HEK293 (cell line): ENCODE data around the gene MTRF1L.

Source experiments
- CTCF ChIA-PET: fragments of 350-600 bp; formaldehyde crosslinking; extraction: SDS; loops from one replicate; lab custom pipeline; 2021; ENCODE audit warnings: antibody characterized with exemption; lab: Yijun Ruan, JAX
- POLR2A ChIA-PET: fragments of 300-600 bp; formaldehyde crosslinking; extraction: SDS; loops from one replicate; lab custom pipeline; 2020; ENCODE audit warnings: antibody characterized with exemption, inconsistent platforms; lab: Yijun Ruan, JAX
- H3K27ac ChIP-seq: fragments of 200-500 bp; sonication (Bioruptor generic); 2 replicates; pipeline ENCODE4 v1.5.1; 2014; ENCODE audit warnings: low read depth, low read length, control low read depth, inconsistent platforms; ENCODE audit errors: extremely low read depth
- H3K36me3 ChIP-seq, 2 experiments: fragments of 200-500 bp in 1 of 2; sonication (Bioruptor generic) in 1 of 2; 1 replicate in 1 of 2; 2 replicates in 1 of 2; pipeline ENCODE4 v1.5.1; 2014 to 2017; ENCODE audit warnings: inconsistent platforms in 2 of 2, low read length in 2 of 2; ENCODE audit not compliant: control insufficient read depth in 2 of 2, insufficient read depth in 1 of 2
- H3K4me1 ChIP-seq: fragments of 200-500 bp; sonication (Bioruptor generic); 2 replicates; pipeline ENCODE4 v1.5.1; 2014; ENCODE audit warnings: mild to moderate bottlenecking, low read length, inconsistent platforms; ENCODE audit not compliant: control insufficient read depth, insufficient read depth
- H3K4me3 ChIP-seq: 2 replicates; pipeline ENCODE4 v1.5.1; 2011; ENCODE audit warnings: low read depth, mild to moderate bottlenecking, control low read depth, low read length, moderate library complexity
- H3K9me3 ChIP-seq: fragments of 200-500 bp; sonication (Bioruptor generic); 2 replicates; pipeline ENCODE4 v1.5.1; 2014; ENCODE audit warnings: low read depth, low read length, inconsistent platforms; ENCODE audit not compliant: control insufficient read depth, insufficient read depth
- INSM2 ChIP-seq: fragments of 450-650 bp; formaldehyde crosslinking; IDR thresholded peaks from 2 replicates; pipeline ENCODE4 v1.5.1; 2016; ENCODE audit warnings: missing biosample characterization, missing genetic modification characterization
- KLF1 ChIP-seq: fragments of 450-650 bp; formaldehyde crosslinking; IDR thresholded peaks from 2 replicates; pipeline ENCODE4 v1.5.1; 2016; ENCODE audit warnings: missing biosample characterization, missing genetic modification characterization
- PBX3 ChIP-seq: sonication (generic); formaldehyde crosslinking; IDR thresholded peaks from 2 replicates; pipeline ENCODE4 v1.8.1; 2022; ENCODE audit warnings: mild to moderate bottlenecking, moderate library complexity, missing genetic modification reagents
- ZFP3 ChIP-seq: fragments of 450-650 bp; formaldehyde crosslinking; IDR thresholded peaks from 2 replicates; pipeline ENCODE4 v1.5.1; 2016; ENCODE audit warnings: low read depth, missing biosample characterization, missing genetic modification characterization
- ZNF114 ChIP-seq: fragments of 450-650 bp; formaldehyde crosslinking; IDR thresholded peaks from 2 replicates; pipeline ENCODE4 v1.5.0; 2017; ENCODE audit warnings: missing biosample characterization, missing genetic modification characterization
- ZNF138 ChIP-seq: fragments of 450-650 bp; formaldehyde crosslinking; IDR thresholded peaks from 2 replicates; pipeline ENCODE4 v1.5.1; 2016; ENCODE audit warnings: missing biosample characterization, missing genetic modification characterization, borderline replicate concordance
- ZNF140 ChIP-seq: fragments of 450-650 bp; formaldehyde crosslinking; IDR thresholded peaks from 2 replicates; pipeline ENCODE4 v1.5.1; 2016; ENCODE audit warnings: missing biosample characterization, missing genetic modification characterization
- ZNF157 ChIP-seq: fragments of 450-650 bp; formaldehyde crosslinking; IDR thresholded peaks from 2 replicates; pipeline ENCODE4 v1.5.1; 2016; ENCODE audit warnings: missing biosample characterization, missing genetic modification characterization
- ZNF24 ChIP-seq: fragments of 450-650 bp; formaldehyde crosslinking; IDR thresholded peaks from 2 replicates; pipeline ENCODE4 v1.5.1; 2016; ENCODE audit warnings: missing biosample characterization, missing genetic modification characterization
- ZNF280C ChIP-seq: fragments of 450-650 bp; formaldehyde crosslinking; IDR thresholded peaks from 2 replicates; pipeline ENCODE4 v1.5.1; 2016; ENCODE audit warnings: missing biosample characterization, missing genetic modification characterization
- ZNF362 ChIP-seq: fragments of 450-650 bp; formaldehyde crosslinking; IDR thresholded peaks from 2 replicates; pipeline ENCODE4 v1.5.1; 2016; ENCODE audit warnings: missing biosample characterization, missing genetic modification characterization
- ZNF426 ChIP-seq: fragments of 450-650 bp; formaldehyde crosslinking; IDR thresholded peaks from 2 replicates; pipeline ENCODE4 v1.5.1; 2017; ENCODE audit warnings: missing biosample characterization, missing genetic modification characterization, mild to moderate bottlenecking, inconsistent platforms, moderate library complexity
- ZNF488 ChIP-seq: fragments of 450-650 bp; formaldehyde crosslinking; IDR thresholded peaks from 2 replicates; pipeline ENCODE4 v1.5.1; 2016; ENCODE audit warnings: missing biosample characterization, missing genetic modification characterization
- ZNF501 ChIP-seq: fragments of 450-650 bp; formaldehyde crosslinking; IDR thresholded peaks from 2 replicates; pipeline ENCODE4 v1.5.1; 2016; ENCODE audit warnings: missing biosample characterization, missing genetic modification characterization
- ZNF549 ChIP-seq: fragments of 450-650 bp; IDR thresholded peaks from 2 replicates; pipeline ENCODE4 v1.5.1; 2018; ENCODE audit warnings: missing biosample characterization, missing genetic modification characterization, mild to moderate bottlenecking, inconsistent platforms, moderate library complexity
- ZNF610 ChIP-seq: fragments of 450-650 bp; formaldehyde crosslinking; IDR thresholded peaks from 2 replicates; pipeline ENCODE4 v1.5.1; 2016; ENCODE audit warnings: missing biosample characterization, missing genetic modification characterization, borderline replicate concordance
- ZNF639 ChIP-seq: fragments of 450-650 bp; formaldehyde crosslinking; IDR thresholded peaks from 2 replicates; pipeline ENCODE4 v1.5.1; 2016; ENCODE audit warnings: missing biosample characterization, missing genetic modification characterization
- ZNF776 ChIP-seq: fragments of 450-650 bp; formaldehyde crosslinking; IDR thresholded peaks from 2 replicates; pipeline ENCODE4 v1.5.0; 2017; ENCODE audit warnings: missing biosample characterization, missing genetic modification characterization, borderline replicate concordance
- ZNF792 ChIP-seq: fragments of 450-650 bp; formaldehyde crosslinking; IDR thresholded peaks from 2 replicates; pipeline ENCODE4 v1.5.1; 2016; ENCODE audit warnings: missing biosample characterization, missing genetic modification characterization
- ZSCAN23 ChIP-seq: fragments of 450-650 bp; formaldehyde crosslinking; IDR thresholded peaks from 2 replicates; pipeline ENCODE4 v1.5.1; 2016; ENCODE audit warnings: missing biosample characterization, missing genetic modification characterization
- ZSCAN30 ChIP-seq: fragments of 450-650 bp; IDR thresholded peaks from 2 replicates; pipeline ENCODE4 v1.5.1; 2018; ENCODE audit warnings: missing biosample characterization, mild to moderate bottlenecking, missing genetic modification characterization, moderate library complexity

The MTRF1L gene

GRCh38 chr6:152943260-152943897, 59.1 kb downstream of the MTRF1L start (continued):
- TF ChIP-seq ZNF549 (tag by site-specific recombination) = no peak
- TF ChIP-seq ZNF362 = no peak
- TF ChIP-seq ZNF488 (tag by site-specific recombination) = no peak
- no peak for TF ChIP-seq ZSCAN23 (tag by site-specific recombination)
- no peak for TF ChIP-seq ZSCAN30 (tag by site-specific recombination)
- no peak for TF ChIP-seq KLF1
- no peak for TF ChIP-seq ZNF24 (tag by site-specific recombination)
- no peak for TF ChIP-seq ZNF792 (tag by site-specific recombination)
- TF ChIP-seq ZNF501 = no peak
- TF ChIP-seq ZFP3 = no peak
- TF ChIP-seq, all 188 proteins: peak for 0

- CTCF ChIA-PET = interaction anchor here (0.7 to 3.0 kb wide), 3 partner anchors 8 to 13 kb away, joined by 4 to 13 read pairs (median 7); no protein-coding TSS in a partner anchor
These were observed 60.1 kb downstream of the MTRF1L start for GRCh38 chr6:152942319-152942869.

GRCh38 chr6:152941746-152942145, 60.8 kb downstream of the MTRF1L start:
- CTCF ChIA-PET = interaction anchor here (0.6 to 3.0 kb wide), 4 partner anchors 9 to 269 kb away, joined by 4 to 13 read pairs (median 6); no protein-coding TSS in a partner anchor
- H3K9me3 ChIP-seq = no peaks in the 10 kb centered on the region
- no peak overlapping the region for H3K4me3 ChIP-seq
- no peaks in the 10 kb centered on the region for H3K36me3 ChIP-seq
- POLR2A ChIA-PET = no interaction called here
- H3K27ac ChIP-seq = no peak overlapping the region
- H3K4me1 ChIP-seq = no peaks in the 10 kb centered on the region
- TF ChIP-seq PBX3 = no peak
- no peak for TF ChIP-seq ZNF140
- no peak for TF ChIP-seq ZNF639 (tag by site-specific recombination)
- no peak for TF ChIP-seq ZNF114 (tag by site-specific recombination)
- TF ChIP-seq INSM2 (tag by site-specific recombination) = no peak
- TF ChIP-seq ZNF792 (tag by site-specific recombination) = no peak
- no peak for TF ChIP-seq ZNF280C (tag by site-specific recombination)
- TF ChIP-seq ZNF426 (tag by site-specific recombination) = no peak
- TF ChIP-seq ZNF610 = no peak

More at GRCh38 chr6:152942319-152942869, 60.1 kb downstream of the MTRF1L start:
- no peak overlapping the region for H3K27ac ChIP-seq
- H3K9me3 ChIP-seq = no peaks in the 10 kb centered on the region
- H3K4me1 ChIP-seq = no peaks in the 10 kb centered on the region
- H3K36me3 ChIP-seq = no peaks in the 10 kb centered on the region
- H3K4me3 ChIP-seq = no peak overlapping the region
- POLR2A ChIA-PET = no interaction called here
- TF ChIP-seq ZNF776 (tag by site-specific recombination) = no peak
- no peak for TF ChIP-seq ZNF488 (tag by site-specific recombination)
- no peak for TF ChIP-seq ZNF157 (tag by site-specific recombination)
- TF ChIP-seq ZNF138 (tag by site-specific recombination) = no peak
